GM20000 (cell line): ENCODE measurements around the gene SMG7.

ENCODE experiments used
- DNase-seq: peaks from one replicate; pipeline ENCODE4 v3.0.0; 2012; ENCODE audit warnings: low spot score
- CTCF ChIP-seq: IDR thresholded peaks from 2 replicates; pipeline ENCODE4 v1.5.1; 2012; ENCODE audit warnings: mild to moderate bottlenecking, control low read depth; ENCODE audit errors: extremely low read depth, missing control alignments

SMG7 gene

GRCh38 chr1:183570451-183570850, 98.2 kb downstream of the SMG7 start:
- no peak for DNase-seq
- no peak for TF ChIP-seq CTCF

GRCh38 chr1:183571678-183572268, 99.5 kb downstream of the SMG7 start:
- TF ChIP-seq CTCF: no peak
- DNase-seq: no peak

GRCh38 chr1:183572721-183573120, 100.4 kb downstream of the SMG7 start:
- DNase-seq: no peak
- no peak for TF ChIP-seq CTCF

- no peak for TF ChIP-seq CTCF
- DNase-seq: no peak
Measured at GRCh38 chr1:183575606-183576005, 103.3 kb downstream of the SMG7 start.

- DNase-seq: no peak
- TF ChIP-seq CTCF: no peak
Measured at GRCh38 chr1:183576537-183576936, 104.2 kb downstream of the SMG7 start.

- no peak for DNase-seq
- no peak for TF ChIP-seq CTCF
Measured at GRCh38 chr1:183577897-183578465, 105.7 kb downstream of the SMG7 start.

- no peak for TF ChIP-seq CTCF
- no peak for DNase-seq
Measured at GRCh38 chr1:183578856-183579255, 106.6 kb downstream of the SMG7 start.
